ENCODE measurements around the gene APOBEC3A.
A peak's percentile ranks its signal among the peaks of the same experiment; 100 is the strongest.

Gene APOBEC3A

DNA sequence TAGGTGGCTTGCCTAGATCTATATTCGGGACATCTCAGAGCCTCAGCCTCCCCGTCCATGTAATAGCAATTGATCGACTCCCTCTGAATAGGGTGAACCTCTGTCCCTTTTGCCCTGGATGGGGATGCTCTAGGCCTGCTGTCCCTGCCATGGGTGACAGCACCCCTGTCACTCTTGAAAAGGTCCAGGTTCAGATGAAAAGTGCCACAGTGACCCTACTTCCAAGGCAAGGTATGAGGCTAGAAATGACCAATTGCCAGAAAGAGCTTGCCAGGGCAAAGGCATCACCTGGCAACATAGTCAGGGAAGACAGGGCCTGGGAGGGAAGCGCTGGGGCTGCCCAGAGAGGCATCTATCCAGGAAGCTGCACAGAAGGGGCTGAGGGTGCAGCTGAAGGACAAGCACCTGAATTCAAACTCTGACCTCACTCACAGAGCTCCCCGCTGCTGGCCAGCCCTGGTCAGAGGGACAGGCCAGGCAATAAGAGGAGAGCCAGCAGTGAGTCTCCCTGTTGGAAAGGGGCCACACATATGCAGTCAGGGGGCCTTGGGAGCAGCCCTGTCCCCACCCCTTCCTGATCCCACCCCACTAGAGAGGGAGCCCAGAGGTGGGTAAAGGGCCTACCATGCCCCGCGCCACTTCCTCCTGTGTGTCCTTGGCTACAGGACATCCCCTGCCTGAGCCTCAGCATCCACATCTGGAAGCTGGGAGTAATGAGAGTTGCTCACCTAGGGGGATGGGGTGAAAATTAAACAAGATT lies 9.0 kb upstream of the APOBEC3A start:
- Mint-ChIP-seq H3K27me3 (peaks cover 27% of the 10 kb centered on the region), H3K9me3 (no peaks in the 10 kb centered on the region), H3K4me3 (no peak overlapping the region), H3K27ac (no peak overlapping the region), H3K36me3 (peaks cover 2% of the 10 kb centered on the region), H3K4me1 (peaks cover 8% of the 10 kb centered on the region)
- DNase-seq (ENCODE audit: low spot score in 2 of 2) = no peak
- no peak for ATAC-seq (ENCODE audit: low read depth)

DNA sequence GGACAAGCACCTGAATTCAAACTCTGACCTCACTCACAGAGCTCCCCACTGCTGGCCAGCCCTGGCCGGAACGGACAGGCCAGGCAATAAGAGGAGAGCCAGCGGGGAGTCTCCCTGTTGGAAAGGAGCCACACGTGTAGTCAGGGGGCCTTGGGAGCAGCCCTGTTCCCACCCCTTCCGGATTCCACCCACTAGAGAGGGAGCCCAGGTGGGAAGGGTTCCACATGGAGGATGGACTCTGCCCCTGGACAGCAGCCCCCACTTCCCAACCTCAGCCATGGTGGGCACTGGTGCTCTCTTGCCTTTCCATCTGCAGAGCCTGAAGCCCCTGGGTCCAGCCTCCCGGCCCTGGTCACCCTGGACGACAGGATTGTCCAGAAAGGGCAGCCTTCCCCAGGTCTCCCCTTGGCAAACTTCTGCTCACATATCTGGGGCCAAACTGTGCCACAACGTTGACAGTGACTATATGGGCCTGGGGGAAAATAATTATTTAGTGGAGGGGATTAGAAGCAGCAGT lies 7.5 kb upstream of the APOBEC3A start:
- H3K4me1 Mint-ChIP-seq = peaks cover 9% of the 10 kb centered on the region

GRCh38 chr22:38950527-38951295 lies 6.7 kb upstream of the APOBEC3A start:
- Mint-ChIP-seq H3K36me3 (peaks cover 2% of the 10 kb centered on the region), H3K4me3 (no peak overlapping the region), H3K4me1 (peaks cover 9% of the 10 kb centered on the region), H3K9me3 (no peaks in the 10 kb centered on the region), H3K27me3 (peaks cover 20% of the 10 kb centered on the region), H3K27ac (no peak overlapping the region)
- no peak for DNase-seq (ENCODE audit: low spot score in 2 of 2)
- ATAC-seq (ENCODE audit: low read depth) = no peak

More for the DNA sequence above, 7.5 kb upstream of the APOBEC3A start:
- ATAC-seq (ENCODE audit: low read depth) = no peak
- Mint-ChIP-seq H3K9me3 (no peaks in the 10 kb centered on the region), H3K4me3 (no peak overlapping the region), H3K27me3 (peaks cover 20% of the 10 kb centered on the region), H3K27ac (no peak overlapping the region), H3K36me3 (peaks cover 2% of the 10 kb centered on the region)
- DNase-seq (ENCODE audit: low spot score in 2 of 2) = no peak

DNA sequence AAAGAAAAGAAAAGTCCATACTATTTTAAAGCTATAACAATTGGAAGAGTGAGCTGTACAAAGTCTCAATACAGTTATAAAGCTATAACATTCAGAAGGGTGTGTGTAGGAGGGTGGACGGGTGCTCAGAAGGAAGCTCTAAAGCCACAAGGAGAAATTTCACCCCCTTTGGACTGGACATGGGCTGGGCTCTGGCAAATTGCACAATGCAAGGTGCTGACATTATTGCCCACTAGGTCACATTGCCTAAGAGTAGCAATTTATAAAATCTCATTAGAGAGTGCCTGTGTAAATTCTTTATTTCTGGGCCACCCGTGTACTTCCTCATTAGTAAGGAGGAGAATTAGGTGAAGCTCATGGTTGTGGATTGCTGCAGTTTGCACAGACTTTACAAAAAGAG lies 5.7 kb upstream of the APOBEC3A start:
- Mint-ChIP-seq H3K27me3 (peaks cover 17% of the 10 kb centered on the region), H3K36me3 (no peaks in the 10 kb centered on the region), H3K4me3 (no peak overlapping the region), H3K9me3 (no peaks in the 10 kb centered on the region), H3K4me1 (peaks cover 9% of the 10 kb centered on the region), H3K27ac (no peak overlapping the region)
- DNase-seq (ENCODE audit: low spot score in 2 of 2) = no peak
- no peak for ATAC-seq (ENCODE audit: low read depth)

DNA sequence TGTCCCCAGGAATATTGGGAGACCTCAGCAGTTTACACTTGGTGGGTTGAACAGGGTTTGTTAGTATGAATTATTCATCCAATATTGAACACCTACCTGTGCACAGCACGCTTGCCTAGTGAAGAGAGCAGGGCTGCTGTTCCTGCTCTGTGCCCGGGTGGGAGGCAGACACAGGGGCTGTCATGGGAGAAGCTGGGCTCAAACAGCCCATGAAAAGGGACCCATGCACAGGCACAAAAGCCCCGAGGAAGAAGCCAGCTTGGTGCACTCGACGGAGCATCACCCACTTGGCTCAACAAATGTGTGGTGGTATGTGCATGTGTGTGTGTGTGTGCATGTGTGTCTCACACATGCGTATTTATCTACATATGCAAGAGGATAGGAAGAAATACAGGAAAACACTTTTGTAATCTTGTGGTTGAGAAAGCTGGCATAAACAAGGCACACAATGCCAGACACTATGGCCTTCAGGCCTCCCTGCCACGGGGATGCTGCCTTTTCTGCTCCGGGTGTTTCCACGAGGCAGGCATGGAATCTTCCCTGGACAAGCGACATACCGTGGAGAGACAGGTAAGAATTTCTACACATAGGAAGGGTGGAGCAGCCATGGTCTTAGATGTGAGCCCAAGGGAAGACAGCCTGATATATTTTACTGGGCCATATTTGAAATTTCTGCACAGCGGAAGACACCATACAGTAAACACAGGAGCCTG lies 5.0 kb upstream of the APOBEC3A start:
- Mint-ChIP-seq H3K36me3 (no peaks in the 10 kb centered on the region), H3K27me3 (peaks cover 12% of the 10 kb centered on the region), H3K9me3 (no peaks in the 10 kb centered on the region), H3K4me1 (peaks cover 8% of the 10 kb centered on the region), H3K27ac (no peak overlapping the region), H3K4me3 (no peak overlapping the region)
- ATAC-seq (ENCODE audit: low read depth) (no peak), DNase-seq (ENCODE audit: low spot score in 2 of 2) (no peak)

GRCh38 chr22:38953091-38953490 lies 4.3 kb upstream of the APOBEC3A start:
- no peak for DNase-seq (ENCODE audit: low spot score in 2 of 2)
- ATAC-seq (ENCODE audit: low read depth) = no peak
- Mint-ChIP-seq H3K36me3 (no peaks in the 10 kb centered on the region), H3K27me3 (peaks cover 7% of the 10 kb centered on the region), H3K4me3 (no peak overlapping the region), H3K4me1 (peaks cover 7% of the 10 kb centered on the region), H3K27ac (no peak overlapping the region), H3K9me3 (no peaks in the 10 kb centered on the region)

DNA sequence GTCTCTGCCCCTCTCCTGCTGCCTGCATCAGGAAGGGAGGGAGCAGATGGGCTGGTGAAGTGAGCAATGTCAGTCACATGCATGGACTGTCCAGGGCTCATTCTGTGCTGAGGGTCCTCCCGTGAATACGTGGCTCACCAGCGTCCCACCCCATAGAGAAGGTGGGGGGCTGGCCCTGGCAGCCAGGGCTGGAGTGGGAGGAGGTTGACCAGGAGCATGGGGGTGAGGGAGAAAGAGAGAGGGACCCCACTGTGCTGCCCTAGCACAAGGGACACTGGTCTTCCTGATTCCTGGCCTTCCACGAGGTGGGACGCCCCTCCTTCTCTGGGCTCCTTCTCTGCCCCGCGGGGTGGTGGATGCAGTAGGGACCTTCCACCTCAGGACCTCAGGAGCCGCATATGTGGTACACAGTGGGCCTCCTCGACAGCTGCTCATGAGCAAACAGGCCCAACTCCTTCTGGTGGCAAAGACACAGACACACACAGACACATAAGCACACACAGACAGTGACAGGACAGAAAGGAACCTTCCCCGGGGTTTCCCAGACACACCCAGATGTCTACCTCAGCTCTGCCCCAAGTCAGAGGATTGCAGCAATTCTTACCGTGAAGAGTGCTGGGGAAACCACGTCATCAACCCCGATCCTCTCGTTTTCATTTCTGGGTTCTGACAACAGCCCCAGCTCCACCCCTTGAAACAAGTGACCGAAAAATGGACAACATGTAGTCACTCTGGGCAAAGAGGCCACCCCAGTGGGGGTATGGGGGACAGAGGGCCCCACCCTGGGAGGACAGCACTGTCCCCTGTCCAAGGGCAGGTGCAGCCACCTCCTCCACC lies 3.6 kb upstream of the APOBEC3A start:
- H3K36me3 Mint-ChIP-seq = no peaks in the 10 kb centered on the region
- H3K4me3 Mint-ChIP-seq = no peak overlapping the region
- DNase-seq (ENCODE audit: low spot score in 2 of 2) (peak in 1 of 2 donors; percentile 28), ATAC-seq (ENCODE audit: low read depth) (peak; percentile 93)
- H3K27me3 Mint-ChIP-seq = peaks cover 6% of the 10 kb centered on the region
- no peak overlapping the region for H3K27ac Mint-ChIP-seq
- H3K4me1 Mint-ChIP-seq = peaks cover 14% of the 10 kb centered on the region
- no peaks in the 10 kb centered on the region for H3K9me3 Mint-ChIP-seq

GRCh38 chr22:38954414-38955043 lies 2.9 kb upstream of the APOBEC3A start:
- H3K4me1 Mint-ChIP-seq = peaks cover 16% of the 10 kb centered on the region
- no peak for ATAC-seq (ENCODE audit: low read depth)
- H3K4me3 Mint-ChIP-seq = no peak overlapping the region

GRCh38 chr22:38955250-38955905 lies 2.0 kb upstream of the APOBEC3A start:
- Mint-ChIP-seq H3K4me1 (peaks cover 16% of the 10 kb centered on the region), H3K36me3 (no peaks in the 10 kb centered on the region), H3K27ac (no peak overlapping the region), H3K9me3 (no peaks in the 10 kb centered on the region), H3K4me3 (no peak overlapping the region), H3K27me3 (peaks cover 6% of the 10 kb centered on the region)
- no peak for ATAC-seq (ENCODE audit: low read depth)
- DNase-seq (ENCODE audit: low spot score in 2 of 2) = no peak

More at GRCh38 chr22:38954414-38955043, 2.9 kb upstream of the APOBEC3A start:
- no peak overlapping the region for H3K27ac Mint-ChIP-seq
- H3K27me3 Mint-ChIP-seq = peaks cover 6% of the 10 kb centered on the region
- H3K9me3 Mint-ChIP-seq = no peaks in the 10 kb centered on the region
- DNase-seq (ENCODE audit: low spot score in 2 of 2) = no peak
- H3K36me3 Mint-ChIP-seq = no peaks in the 10 kb centered on the region

GRCh38 chr22:38955926-38956325 lies 1.5 kb upstream of the APOBEC3A start:
- H3K9me3 Mint-ChIP-seq = no peaks in the 10 kb centered on the region
- H3K36me3 Mint-ChIP-seq = no peaks in the 10 kb centered on the region
- H3K27me3 Mint-ChIP-seq = peaks cover 5% of the 10 kb centered on the region
- H3K4me3 Mint-ChIP-seq = no peak overlapping the region
- no peak for ATAC-seq (ENCODE audit: low read depth)
- no peak overlapping the region for H3K27ac Mint-ChIP-seq
- DNase-seq (ENCODE audit: low spot score in 2 of 2) = no peak
- peaks cover 16% of the 10 kb centered on the region for H3K4me1 Mint-ChIP-seq

- no peaks in the 10 kb centered on the region for H3K36me3 Mint-ChIP-seq
- DNase-seq (ENCODE audit: low spot score in 2 of 2) (no peak), ATAC-seq (ENCODE audit: low read depth) (no peak)
- H3K4me3 Mint-ChIP-seq = no peak overlapping the region
- H3K27me3 Mint-ChIP-seq = peaks cover 2% of the 10 kb centered on the region
- H3K27ac Mint-ChIP-seq = no peak overlapping the region
- no peaks in the 10 kb centered on the region for H3K9me3 Mint-ChIP-seq
- H3K4me1 Mint-ChIP-seq = peaks cover 16% of the 10 kb centered on the region
Observed at GRCh38 chr22:38956551-38956950, 858 bp upstream of the APOBEC3A start.

GRCh38 chr22:38957808-38958650 lies 620 bp downstream of the APOBEC3A start:
- Mint-ChIP-seq H3K9me3 (no peaks in the 10 kb centered on the region), H3K4me1 (peaks cover 16% of the 10 kb centered on the region), H3K27ac (peak overlapping the region; percentile 39), H3K27me3 (peaks cover 2% of the 10 kb centered on the region), H3K36me3 (no peaks in the 10 kb centered on the region), H3K4me3 (no peak overlapping the region)
- ATAC-seq (ENCODE audit: low read depth) (no peak), DNase-seq (ENCODE audit: low spot score in 2 of 2) (no peak)

Measured in memory B cell (primary cell).